ENCODE data around the gene SGTA.

DNA sequence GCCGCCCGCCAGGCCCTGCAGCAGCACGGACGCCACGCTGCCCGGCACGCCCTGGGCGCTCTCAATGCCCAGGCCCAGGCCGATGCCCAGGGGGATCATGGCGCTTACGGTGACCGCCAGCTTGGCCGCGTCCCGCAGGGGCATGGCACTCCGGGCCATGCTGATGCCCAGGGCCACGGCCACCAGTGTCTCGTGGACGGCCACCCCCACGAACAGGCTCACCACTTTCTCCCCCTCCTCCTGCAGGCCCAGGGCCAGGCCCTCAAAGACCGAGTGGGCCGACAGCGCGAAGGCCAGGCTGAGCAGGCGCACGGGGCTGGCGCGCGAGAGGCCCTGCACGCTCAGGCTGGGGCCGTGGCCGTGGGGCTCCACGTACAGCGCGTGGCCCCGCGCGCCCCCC lies 50.2 kb downstream of the SGTA start:
- TF ChIP-seq, protein P1, sequence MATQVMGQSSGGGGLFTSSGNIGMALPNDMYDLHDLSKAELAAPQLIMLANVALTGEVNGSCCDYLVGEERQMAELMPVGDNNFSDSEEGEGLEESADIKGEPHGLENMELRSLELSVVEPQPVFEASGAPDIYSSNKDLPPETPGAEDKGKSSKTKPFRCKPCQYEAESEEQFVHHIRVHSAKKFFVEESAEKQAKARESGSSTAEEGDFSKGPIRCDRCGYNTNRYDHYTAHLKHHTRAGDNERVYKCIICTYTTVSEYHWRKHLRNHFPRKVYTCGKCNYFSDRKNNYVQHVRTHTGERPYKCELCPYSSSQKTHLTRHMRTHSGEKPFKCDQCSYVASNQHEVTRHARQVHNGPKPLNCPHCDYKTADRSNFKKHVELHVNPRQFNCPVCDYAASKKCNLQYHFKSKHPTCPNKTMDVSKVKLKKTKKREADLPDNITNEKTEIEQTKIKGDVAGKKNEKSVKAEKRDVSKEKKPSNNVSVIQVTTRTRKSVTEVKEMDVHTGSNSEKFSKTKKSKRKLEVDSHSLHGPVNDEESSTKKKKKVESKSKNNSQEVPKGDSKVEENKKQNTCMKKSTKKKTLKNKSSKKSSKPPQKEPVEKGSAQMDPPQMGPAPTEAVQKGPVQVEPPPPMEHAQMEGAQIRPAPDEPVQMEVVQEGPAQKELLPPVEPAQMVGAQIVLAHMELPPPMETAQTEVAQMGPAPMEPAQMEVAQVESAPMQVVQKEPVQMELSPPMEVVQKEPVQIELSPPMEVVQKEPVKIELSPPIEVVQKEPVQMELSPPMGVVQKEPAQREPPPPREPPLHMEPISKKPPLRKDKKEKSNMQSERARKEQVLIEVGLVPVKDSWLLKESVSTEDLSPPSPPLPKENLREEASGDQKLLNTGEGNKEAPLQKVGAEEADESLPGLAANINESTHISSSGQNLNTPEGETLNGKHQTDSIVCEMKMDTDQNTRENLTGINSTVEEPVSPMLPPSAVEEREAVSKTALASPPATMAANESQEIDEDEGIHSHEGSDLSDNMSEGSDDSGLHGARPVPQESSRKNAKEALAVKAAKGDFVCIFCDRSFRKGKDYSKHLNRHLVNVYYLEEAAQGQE (IDR thresholded peaks at IDR 0.05; ENCODE audit: borderline replicate concordance): no peak
- TF ChIP-seq, protein P1 (CRISPR knock-in tag; IDR thresholded peaks at IDR 0.05; ENCODE audit: low read depth): no peak
- TF ChIP-seq DIDO1 (tag; IDR thresholded peaks at IDR 0.05; ENCODE audit: low read depth) (no peak), CEBPB (tag; IDR thresholded peaks at IDR 0.05) (no peak), ZNF274 (IDR thresholded peaks at IDR 0.05; ENCODE audit: borderline replicate concordance, low read depth, low read length) (no peak), KAT7 (CRISPR knock-in tag; IDR thresholded peaks at IDR 0.05; ENCODE audit: borderline replicate concordance) (no peak), RFX5 (IDR thresholded peaks at IDR 0.05; ENCODE audit: low read depth, low read length) (no peak), POLR2AphosphoS5 (IDR thresholded peaks at IDR 0.05; ENCODE audit: control insufficient read depth, insufficient read depth, low read depth, low read length) (no peak), SRF (CRISPR knock-in tag; IDR thresholded peaks at IDR 0.05) (no peak), SREBF2 (CRISPR knock-in tag; IDR thresholded peaks at IDR 0.05) (no peak), RFX1 (IDR thresholded peaks at IDR 0.05) (no peak)
- TF ChIP-seq, protein P2, sequence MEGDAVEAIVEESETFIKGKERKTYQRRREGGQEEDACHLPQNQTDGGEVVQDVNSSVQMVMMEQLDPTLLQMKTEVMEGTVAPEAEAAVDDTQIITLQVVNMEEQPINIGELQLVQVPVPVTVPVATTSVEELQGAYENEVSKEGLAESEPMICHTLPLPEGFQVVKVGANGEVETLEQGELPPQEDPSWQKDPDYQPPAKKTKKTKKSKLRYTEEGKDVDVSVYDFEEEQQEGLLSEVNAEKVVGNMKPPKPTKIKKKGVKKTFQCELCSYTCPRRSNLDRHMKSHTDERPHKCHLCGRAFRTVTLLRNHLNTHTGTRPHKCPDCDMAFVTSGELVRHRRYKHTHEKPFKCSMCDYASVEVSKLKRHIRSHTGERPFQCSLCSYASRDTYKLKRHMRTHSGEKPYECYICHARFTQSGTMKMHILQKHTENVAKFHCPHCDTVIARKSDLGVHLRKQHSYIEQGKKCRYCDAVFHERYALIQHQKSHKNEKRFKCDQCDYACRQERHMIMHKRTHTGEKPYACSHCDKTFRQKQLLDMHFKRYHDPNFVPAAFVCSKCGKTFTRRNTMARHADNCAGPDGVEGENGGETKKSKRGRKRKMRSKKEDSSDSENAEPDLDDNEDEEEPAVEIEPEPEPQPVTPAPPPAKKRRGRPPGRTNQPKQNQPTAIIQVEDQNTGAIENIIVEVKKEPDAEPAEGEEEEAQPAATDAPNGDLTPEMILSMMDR (IDR thresholded peaks at IDR 0.05 in 2 of 3, conservative IDR thresholded peaks at IDR 0.05 in 1 of 3; ENCODE audit: insufficient read depth in 2 of 3, low read depth in 1 of 3, low read length in 3 of 3): no peak
- TF ChIP-seq, protein P3, sequence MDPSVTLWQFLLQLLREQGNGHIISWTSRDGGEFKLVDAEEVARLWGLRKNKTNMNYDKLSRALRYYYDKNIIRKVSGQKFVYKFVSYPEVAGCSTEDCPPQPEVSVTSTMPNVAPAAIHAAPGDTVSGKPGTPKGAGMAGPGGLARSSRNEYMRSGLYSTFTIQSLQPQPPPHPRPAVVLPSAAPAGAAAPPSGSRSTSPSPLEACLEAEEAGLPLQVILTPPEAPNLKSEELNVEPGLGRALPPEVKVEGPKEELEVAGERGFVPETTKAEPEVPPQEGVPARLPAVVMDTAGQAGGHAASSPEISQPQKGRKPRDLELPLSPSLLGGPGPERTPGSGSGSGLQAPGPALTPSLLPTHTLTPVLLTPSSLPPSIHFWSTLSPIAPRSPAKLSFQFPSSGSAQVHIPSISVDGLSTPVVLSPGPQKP (CRISPR knock-in tag; IDR thresholded peaks at IDR 0.05): no peak

All from K562 (cell line).